ENCODE results near the gene LCN15.
A peak's percentile ranks its signal among the peaks of the same experiment; 100 is the strongest.
"Not testable (repeated sequence)": the region's sequence is repeated elsewhere in the genome, so short reads cannot be mapped to it uniquely, and the experiment has no call there.

The LCN15 gene

DNA sequence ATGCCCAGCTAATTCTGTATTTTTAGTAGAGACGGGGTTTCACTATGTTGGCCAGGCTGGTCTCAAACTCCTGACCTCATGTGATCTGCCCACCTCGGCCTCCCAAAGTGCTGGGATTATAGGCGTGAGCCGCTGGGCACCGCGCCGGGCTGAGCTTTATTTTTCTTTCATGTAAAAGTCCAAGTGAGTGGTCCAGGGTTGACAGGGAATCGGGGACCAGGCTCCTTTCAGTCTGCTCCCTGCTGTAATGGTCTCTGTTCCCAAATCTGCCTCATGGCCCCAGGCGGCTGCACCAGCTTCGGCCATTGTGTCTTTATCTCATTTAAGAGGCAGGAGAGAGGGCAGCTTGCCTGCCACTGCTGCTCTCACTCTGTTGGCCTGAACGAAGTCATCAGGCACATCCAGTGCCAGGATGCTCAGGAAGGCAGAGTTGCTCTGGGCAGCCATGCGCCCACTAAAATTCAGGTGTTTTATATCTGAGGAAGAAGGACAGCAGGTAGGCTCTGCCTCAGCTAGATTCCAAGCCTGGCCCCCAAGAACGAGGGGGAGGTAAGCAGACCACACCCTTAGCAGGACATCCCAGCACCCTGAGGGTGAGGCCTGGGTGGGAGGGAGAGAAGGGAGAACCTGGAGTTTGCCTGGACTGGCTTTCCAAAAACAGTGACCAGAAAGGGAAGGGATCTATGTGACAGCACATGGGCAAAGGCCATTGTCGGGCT lies 30.1 kb upstream of the LCN15 start:
- no peak for DNase-seq

DNA sequence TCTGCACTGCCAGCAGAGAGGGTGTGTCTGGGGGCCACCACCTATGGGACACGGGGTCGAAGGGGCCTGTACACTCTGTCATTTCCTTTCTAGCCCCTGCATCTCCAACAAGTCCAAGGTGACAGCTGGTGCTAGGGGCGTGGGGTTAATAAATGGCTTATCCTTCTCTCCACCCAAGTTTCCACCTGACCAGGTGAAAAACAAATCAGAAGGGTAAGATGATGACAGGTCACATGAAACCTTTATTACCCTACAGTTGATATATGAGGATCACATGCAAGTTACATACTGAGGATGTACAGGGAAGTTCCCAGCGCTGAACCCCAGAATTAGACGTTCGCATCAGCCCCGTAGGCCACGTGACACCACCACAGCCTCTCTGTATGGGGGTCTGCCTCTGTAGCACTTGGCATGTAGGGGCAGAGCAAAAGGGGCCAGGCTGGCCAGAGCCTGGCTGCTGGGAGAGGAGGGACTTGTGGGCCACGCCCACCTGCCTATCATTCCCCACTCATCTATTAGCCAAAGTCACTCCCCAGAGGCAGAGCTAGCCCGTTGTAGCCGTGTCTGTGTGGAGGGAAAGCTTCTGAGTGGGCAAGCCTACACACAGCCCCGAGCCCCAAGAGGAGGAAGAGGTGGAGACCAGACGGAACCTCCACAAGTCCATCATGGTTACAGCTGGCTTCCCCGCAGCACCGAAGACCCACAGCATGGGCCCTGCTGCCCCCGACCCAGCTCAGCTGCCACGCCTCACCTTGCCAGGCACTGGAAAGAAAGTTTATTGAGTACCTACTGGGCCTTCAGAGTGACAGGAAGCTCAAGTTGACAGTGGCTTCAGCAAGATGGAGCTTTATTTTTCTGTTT lies 29.0 kb upstream of the LCN15 start:
- DNase-seq = no peak

DNA sequence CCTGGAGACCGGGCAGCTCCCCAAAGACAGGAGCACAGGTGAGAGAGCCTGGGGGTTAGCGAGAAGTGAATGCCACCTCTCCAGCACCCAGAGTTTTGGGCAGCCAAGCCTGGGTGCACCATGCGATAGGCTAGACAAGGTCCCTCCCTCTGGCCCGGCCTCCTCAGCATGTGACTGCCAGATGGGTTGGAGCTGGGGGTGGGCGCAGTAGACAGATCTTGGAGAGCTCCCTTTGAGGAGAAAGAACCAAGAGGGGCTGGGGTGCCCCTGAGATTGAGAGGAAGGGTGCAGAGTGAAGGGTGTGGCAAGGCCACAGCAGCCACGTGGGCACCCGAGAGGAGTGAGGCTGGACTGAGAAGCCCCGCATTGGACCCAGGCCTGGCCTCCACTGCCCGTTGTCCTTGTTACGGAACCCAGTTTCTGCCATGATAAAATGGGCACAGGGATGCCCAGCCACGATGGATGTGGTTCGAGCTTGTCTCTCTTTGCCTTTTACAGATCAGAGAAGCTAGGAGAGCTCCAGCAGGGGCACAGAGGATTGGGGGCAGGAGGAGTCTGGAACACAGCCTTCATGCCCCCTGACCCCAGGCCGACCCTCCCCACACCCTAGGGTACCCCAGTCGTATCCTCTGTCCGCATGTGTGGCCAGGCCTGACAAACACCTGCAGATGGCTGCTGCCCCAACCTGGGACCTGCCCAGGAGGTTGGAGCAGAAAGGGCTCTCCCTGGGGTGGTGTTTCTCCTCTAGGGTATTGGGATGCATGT lies 28.2 kb upstream of the LCN15 start:
- DNase-seq = no peak

DNA sequence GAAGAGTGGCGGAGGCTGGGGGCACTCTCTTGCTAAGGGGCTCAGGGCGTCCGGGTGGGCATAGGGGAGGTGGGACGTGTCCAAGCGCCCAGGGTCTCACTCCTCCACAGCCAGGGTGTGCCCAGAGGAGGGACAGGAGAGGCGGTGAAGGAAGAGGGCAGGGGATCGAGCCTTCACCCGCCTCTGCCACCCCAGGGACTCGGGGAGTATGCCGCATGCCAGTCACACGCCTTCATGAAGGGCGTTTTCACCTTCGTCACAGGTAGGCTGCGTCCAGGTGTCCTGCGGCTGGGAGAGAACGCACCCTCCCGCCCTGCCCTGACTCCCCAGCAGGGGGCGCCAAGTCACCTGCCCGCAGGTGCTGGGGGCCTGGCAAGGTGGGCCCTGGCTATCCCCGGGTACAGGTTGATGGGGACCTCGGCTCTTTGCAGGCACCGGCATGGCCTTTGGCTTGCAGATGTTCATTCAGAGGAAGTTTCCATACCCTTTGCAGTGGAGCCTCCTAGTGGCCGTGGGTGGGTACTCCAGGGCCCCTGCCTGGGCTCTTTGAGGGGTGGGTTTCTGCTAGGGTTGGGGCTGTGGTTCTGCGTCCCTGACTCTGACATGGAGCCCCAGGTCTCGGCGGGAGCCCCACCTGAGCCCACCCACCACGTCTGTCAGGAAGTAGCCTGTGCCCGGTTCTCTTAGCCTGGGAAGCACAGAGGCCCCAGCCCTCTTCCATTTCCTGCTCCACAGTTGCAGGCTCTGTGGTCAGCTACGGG lies 27.4 kb upstream of the LCN15 start:
- no peak for DNase-seq

DNA sequence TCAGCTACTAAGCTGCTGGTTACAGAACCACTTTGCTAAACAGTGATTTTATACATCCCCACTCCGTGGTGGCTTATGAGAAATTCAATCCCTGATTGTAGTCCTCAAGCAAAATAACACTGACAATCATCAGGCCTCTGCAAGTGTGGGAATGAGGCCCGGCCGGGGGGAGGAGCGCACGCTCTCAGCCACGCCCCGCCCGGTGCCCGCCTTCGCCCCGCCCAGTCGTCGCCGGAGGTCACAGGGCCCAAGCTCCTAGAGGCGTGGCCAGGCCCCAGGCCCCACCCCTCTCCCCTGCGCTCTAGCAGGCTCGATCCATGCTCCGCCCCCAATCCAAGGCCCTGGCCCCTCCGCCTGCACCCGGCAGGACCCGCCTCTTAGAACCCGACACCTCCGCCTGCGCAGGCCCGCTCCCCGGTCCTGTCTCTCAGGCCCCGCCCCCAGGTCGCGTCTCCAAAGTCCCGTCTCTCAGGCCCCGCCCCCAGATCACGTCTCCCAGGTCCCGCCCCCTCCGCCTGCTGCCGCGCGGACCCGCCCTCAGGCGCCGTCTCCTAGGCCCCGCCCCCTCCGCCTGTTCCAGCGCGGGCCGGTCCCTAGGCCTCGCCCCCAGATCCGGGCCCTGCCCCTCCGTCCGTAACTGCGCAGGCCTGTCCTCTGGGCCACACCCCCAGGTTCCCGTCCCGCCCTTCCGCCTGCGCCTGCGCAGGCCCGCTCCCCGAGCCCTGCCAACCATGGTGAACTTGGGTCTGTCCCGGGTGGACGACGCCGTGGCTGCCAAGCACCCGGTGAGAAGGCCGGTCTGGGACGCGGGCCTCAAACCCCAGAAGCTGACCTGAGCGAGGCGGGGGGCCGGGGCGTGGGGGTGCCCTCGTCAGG lies 26.6 kb upstream of the LCN15 start, which contains the start of gene TMEM141:
Gene TMEM141 (plus strand): TSS at position 705 of the 876 bp plus-strand sequence. CDS start 27 bp downstream, at position 732.
- peak; percentile 99 for DNase-seq

DNA sequence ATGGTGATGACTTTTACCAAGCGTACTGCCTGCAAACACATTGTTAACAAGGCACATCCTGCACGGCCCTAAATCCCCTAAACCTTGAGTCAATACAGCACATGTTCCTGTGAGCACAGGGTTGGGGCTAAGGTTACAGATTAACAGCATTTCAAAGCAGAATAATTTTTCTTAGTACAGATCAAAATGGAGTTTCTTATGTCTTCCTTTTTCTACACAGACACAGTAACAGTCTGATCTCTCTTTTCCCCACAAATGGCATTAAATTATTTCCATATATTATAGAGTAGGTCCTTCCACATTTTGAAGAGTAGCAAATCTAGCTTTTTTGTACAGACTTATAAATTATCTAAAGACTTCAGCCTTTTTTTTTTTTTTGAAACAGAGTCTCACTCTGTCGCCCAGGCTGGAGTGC lies 25.2 kb upstream of the LCN15 start:
- no peak for DNase-seq

DNA sequence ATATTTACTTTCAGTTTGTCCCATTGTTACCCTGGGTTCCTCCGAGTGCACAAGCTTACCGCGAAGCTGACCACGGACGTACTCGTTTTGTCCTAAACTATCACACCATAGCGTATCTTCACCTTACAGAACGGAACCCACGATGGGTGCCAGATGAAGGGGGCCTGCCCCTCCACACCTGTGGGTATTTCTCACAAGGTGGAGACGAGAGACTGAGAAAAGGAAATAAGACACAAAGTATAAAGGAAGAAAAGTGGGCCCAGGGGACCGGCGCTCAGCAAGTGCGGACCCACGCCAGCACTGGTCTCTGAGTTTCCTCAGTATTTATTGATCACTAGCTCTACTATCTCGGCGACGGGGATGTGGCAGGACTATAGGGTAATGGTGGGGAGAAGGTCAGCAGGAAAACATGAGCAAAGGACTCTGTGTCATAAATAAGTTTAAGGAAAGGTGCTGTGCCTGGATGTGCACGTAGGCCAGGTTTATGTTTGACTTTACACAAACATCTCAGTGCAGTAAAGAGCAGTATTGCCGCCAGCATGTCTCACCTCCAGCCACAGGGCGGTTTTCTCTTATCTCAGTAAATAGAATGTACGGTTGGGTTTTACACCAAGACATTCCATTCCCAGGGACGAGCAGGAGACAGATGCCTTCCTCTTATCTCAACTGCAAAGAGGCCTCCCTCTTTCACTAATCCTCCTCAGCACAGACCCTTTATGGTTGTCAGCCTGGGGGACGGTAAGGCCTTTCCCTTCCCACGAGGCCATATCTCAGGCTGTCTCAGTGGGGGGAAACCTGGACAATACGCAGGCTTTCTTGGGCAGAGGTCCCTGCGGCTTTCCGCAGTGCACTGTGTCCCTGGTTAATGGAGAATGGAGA lies 24.6 kb upstream of the LCN15 start:
- not testable (repeated sequence) for DNase-seq

DNA sequence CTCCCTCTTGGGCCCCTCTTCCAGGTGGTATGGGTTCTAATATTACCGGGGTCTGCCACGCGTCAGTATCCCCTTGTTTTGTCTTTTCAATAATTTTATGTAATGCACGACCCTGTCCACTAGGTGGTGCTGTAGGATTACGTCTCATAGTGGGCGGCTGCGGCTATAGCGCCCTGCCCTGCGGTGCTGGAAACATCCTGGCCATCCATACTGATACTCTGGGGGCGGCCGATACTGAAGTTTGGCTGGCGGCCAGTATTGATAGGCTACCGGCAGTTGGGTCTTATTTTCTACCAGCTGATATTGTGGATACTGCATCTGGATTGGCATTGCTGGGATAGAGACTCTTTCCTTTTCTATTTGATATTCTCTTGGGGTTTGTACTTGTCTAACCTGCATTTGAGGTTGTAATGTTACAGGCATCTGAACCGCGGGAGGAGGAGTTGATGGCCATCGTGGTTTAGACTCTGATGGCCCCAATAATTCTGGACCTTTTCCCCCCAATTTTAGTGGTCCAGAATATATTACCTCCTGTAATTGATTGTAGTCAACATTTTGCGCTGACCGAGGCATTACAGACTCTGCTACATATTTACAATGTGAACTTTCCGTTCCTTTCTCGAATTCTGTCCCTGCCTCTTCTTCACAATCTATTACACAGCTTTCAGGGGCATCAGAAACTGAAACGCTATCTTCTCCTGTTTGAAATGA lies 23.5 kb upstream of the LCN15 start:
- peak; percentile 67 for DNase-seq

DNA sequence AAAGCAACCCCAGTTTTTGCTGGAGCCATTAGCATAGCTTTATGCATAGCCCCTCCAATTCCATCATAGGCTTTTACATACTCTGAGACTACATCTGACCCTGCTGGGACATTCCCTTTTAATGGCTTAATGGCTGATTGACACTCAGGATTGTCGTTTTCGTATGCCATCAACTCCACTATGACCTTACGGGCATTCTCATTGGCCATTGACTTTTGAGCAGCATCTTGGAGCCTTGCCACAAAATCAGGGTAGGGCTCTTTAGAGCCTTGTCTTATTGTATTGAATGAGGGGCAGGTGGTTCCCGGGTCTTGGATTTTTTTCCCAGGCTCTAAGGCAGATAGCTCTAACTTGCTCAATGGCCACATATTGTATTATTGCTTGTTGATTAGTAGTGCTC lies 22.7 kb upstream of the LCN15 start:
- DNase-seq = not testable (repeated sequence)

DNA sequence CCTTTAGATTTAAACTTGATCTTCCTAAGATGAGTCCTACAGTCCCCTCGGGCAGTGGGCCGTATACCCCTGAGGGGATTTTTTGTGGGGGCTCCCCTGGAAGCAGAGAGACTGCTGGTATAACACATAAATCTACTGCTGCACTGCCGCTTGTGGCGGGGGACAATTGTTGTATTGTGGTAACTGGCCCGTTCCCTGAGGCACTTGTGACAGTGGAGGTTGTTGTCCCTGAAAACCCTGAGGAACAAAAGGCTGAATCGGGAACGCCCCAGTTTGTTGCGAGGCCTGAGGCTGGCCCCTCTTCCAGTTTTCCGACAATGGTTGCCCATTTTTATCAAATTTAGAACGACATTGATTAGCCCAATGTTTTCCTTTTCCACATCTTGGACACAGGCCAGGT lies 22.1 kb upstream of the LCN15 start:
- no peak for DNase-seq

DNA sequence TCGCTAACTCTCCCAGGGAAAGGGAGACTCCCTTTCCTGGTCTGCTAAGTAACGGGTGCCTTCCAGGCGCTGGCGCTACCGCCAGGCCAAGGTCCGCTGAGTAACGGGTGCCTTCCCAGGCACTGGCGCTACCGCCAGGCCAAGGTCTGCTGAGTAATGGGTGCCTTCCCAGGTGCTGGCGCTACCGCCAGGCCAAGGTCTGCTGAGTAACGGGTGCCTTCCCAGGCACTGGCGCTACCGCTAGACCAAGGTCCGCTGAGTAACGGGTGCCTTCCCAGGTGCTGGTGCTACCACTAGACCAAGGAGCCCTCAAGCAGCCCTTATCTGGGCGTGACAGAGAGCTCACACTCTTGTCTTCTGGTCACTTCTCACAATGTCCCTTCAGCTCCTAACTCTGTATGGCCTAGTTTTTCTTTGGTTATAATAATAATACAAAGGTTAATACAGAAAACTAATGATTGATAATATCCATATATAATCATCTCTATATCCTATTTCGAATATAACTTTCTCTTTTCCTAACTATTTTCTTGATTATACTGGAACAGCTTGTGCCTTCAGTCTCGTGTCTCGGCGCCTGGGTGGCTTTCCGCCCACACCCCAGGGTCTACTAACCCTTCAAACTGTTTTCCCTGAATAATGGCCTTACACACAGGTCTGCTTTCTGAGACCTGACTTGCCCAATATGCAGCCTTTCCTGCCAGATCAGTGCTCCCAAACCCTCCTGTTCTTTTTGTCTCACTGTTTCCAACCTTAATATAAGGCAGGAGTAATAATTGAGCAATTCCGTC lies 21.4 kb upstream of the LCN15 start:
- DNase-seq = not testable (repeated sequence)

DNA sequence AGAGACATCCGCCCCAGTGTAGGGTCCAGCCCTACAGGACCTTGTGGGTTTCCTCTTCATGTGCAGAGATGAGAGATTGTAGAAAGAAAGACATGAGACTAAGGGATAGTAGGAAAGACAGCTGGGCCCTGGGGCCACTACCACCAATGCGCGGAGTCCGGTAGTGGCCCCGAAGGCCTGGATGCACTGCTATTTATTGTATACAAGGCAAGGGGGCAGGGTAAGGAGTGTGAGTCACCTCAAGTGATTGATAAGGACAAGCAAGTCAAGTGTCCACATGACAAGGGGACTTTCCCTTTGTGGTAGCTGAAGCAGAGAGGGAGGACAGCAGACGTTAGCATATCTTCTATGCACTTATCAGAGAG lies 20.7 kb upstream of the LCN15 start:
- DNase-seq = no peak

DNA sequence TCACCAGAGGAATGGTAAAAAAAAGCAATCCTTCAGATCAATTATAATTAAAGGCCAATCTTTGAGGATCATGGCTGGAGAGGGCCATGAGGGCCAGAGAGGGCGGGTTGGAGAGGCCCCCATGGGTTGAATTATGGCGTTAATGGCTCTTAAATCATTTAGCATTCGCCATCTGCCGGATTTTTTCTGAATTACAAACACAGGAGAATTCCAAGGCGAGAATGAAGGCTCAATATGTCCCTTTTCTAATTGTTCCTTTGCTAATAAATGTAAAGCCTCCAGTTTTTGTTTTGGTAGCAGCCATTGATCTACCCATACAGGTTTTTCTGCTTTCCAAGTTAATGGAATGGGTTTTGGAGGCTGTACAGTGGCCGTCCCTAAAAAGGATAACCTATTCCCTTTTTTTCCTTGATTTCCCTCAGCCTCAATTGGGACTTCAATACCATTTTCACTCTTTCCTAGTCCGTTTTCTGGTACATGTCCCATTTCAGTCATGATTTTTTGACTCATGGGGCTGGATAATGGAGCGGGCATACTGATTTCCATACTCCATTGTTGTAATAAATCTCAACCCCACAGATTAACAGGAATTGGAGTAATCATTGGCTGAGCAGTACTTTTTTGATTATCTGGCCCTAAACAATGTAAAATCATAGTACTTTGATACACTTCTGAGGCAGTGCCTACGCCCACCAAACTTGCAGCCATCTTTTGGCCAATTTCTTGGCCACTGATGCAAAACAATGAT lies 20.1 kb upstream of the LCN15 start:
- no peak for DNase-seq

DNA sequence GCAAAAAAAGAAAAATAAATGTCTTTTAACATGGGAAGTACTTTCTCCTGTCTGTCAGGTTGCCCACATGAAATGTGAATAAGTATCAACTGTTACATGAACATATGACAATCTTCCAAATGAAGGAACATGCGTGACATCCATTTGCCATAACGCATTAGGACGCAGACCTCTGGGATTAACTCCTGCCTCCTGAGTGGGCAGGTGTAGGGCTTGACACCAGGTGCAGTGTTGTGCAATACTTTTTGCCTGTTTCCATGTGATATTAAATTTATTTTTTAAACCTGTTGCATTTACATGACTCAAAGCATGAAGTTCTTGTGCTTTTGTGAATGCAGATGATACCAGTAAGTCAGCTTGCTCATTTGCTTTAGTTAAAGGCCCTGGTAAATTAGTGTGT lies 18.1 kb upstream of the LCN15 start:
- no peak for DNase-seq

DNA sequence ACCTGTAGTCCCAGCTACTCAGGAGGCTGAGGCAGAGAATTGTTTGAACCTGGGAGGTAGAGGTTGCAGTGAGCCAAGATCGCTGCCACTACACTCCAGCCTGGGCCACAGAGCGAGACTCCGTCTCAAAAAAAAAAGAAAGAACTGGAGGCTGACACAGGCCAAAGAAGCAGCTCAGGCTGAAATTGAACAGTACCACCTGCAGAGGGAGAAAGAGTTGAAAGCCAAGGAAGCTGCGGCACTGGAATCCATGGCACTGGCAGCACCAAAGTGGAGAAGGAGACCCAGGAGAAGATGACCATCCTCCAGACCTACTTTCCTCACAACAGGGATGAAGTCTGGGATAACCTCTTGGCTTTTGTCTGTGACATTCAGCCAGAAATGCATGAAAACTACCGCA lies 15.5 kb upstream of the LCN15 start:
- no peak for DNase-seq

DNA sequence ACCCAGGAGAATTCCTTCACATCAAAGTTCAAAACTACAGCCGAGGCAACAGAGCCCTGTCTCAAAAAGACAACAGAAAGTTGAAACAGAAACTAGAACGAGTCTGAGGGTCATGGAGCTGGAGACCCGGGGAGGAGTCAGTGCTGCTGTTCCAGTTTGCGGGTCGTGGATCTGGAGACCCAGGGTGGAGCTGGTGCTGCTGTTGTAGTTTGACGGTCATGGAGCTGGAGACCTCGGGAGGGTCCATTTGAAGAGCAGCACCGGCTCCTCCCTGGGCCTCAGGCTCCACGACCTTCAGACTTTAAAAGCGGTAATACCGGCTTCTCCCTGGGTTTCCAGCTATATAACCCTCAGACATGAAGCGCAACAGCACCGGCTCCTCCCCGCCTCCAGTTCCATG lies 13.0 kb upstream of the LCN15 start:
- no peak for DNase-seq

DNA sequence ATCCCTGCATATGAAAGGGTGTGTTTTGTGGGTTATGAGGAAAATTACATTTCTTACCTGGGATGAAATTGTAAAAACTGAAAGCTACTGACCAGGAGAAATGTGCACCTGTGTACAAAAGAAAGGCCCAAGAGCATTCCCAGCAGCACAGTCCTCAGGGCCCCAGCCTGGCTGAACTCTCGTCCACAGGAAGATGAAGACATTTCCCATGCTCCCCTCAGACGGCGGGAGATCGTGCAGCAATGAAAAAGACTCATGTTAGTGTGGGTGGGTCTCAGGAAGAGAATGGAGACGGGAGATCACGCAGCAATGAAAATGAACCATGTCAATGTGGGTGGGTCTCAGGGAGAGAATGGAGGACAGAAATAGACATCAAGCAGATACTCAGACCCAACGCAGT lies 12.6 kb upstream of the LCN15 start:
- DNase-seq = no peak

DNA sequence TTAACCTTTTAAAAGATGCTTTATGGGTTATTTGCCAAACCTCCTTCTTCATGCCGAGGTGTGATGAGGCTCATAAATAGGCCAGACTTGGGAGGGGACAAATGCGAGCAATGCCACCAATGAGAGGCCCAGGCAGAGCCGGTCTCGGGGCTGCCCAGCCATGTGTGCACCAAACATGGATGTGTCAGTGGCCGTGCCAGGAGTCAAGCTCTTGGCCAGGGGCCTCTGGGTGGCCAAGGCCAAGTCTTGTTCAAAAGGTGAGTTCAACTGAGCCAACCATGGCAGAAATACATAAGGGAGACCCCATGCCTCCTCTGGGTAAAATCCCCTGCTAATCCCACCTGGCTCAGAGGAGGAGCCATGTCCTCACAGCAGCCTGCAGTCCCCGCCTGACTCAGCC lies 10.9 kb upstream of the LCN15 start:
- DNase-seq = no peak

Measured in fibroblast of skin of scalp (primary cell).